Kidney (tissue), 14 donors: ENCODE measurements around the gene CASP8. TPM values are rescaled to one million over a fixed set of nuclear protein-coding genes. Genes with fewer than 3 reads are reported as not detected.

Experiments used
- DNase-seq, 5 donors: peaks; one replicate each; pipeline ENCODE4 v3.0.0-alpha.2; 2013 to 2020
- FAIRE-seq: peaks from 2 replicates; lab custom pipeline; 2012; peaks lifted over from hg19 to GRCh38; lab: Jason Lieb, UNC
- H3K27ac ChIP-seq, 2 donors: one replicate each; pipeline ENCODE4 v1.7.0; 2013; ENCODE audit warnings: low read depth in 2 of 2, low read length in 2 of 2, inconsistent platforms in 1 of 2
- H3K27me3 ChIP-seq: one replicate; pipeline ENCODE4 v1.7.1; 2013; ENCODE audit warnings: low read length, inconsistent platforms; ENCODE audit not compliant: control insufficient read depth, insufficient read depth
- H3K36me3 ChIP-seq, 3 donors: one replicate each; pipeline versions ENCODE4 v1.7.0 to v1.7.1; 2013; ENCODE audit warnings: low read length in 3 of 3, control low read depth in 1 of 3, inconsistent platforms in 1 of 3; ENCODE audit not compliant: insufficient read depth in 3 of 3, control insufficient read depth in 2 of 3
- H3K4me1 ChIP-seq, 3 donors: one replicate each; pipeline versions ENCODE4 v1.7.0 to v1.7.1; 2013; ENCODE audit warnings: low read length in 3 of 3, inconsistent platforms in 1 of 3, low read depth in 1 of 3; ENCODE audit not compliant: control insufficient read depth in 2 of 3, insufficient read depth in 2 of 3
- H3K4me3 ChIP-seq, 3 donors: one replicate each; pipeline versions ENCODE4 v1.7.0 to v1.8.1; 2013; ENCODE audit warnings: low read length in 3 of 3, control low read depth in 1 of 3, inconsistent platforms in 1 of 3
- H3K9ac ChIP-seq, 3 donors: one replicate each; pipeline versions ENCODE4 v1.7.0 to v1.7.1; 2013; ENCODE audit warnings: low read length in 3 of 3, control low read depth in 1 of 3, inconsistent platforms in 1 of 3
- H3K9me3 ChIP-seq, 3 donors: one replicate each; pipeline versions ENCODE4 v1.7.0 to v1.7.1; 2013; ENCODE audit warnings: low read length in 3 of 3, control low read depth in 1 of 3, inconsistent platforms in 1 of 3; ENCODE audit not compliant: control insufficient read depth in 2 of 3, insufficient read depth in 1 of 3
- CTCF ChIP-seq: IDR thresholded peaks from 3 replicates; pipeline ENCODE4 v1.5.1; 2012; ENCODE audit warnings: mild to moderate bottlenecking, moderate library complexity, borderline replicate concordance; ENCODE audit not compliant: insufficient read depth; ENCODE audit errors: extremely low read depth
- intact Hi-C: fragments of 100-400 bp; cut with DNase I; formaldehyde crosslinking; loops from one replicate; pipeline ENCODE4 v1.11.1; 2022
- polyA plus RNA-seq: library from polyadenylated mRNA; stranded (reverse); fragments of 350-450 nt; fragmentation: Illumina TruSeq; extraction: RNeasy Lipid Tissue Mini Kit (QIAGEN cat#74804); gene quantifications from one replicate; pipeline ENCODE4 v1.2.3, GENCODE V29; 2014; ENCODE audit warnings: low read depth, low replicate concordance; ENCODE audit not compliant: insufficient read depth
- total RNA-seq: library from RNA; stranded (reverse); fragmentation: NEBNext Ultra II Directional; extraction: Animal tissue kit (Norgen Biotek cat#: 25700); gene quantifications from one replicate; pipeline ENCODE4 v1.2.1, GENCODE V29; 2021
- donor health status: control.
- donor health status: control.
- donor health status: control.
- donor health status: control.
- donor health status: control.
- donor health status: DM: yes; HTN: yes; CAD: no.
- donor health status: Normal renal cell carcinoma (clear cell type).

CASP8 gene
- total and polyA plus RNA-seq, 2 donors from 2014 or later, result 8.0 to 35.3 TPM

- FAIRE-seq, result no peak
- no peak for TF ChIP-seq CTCF
- H3K9me3 ChIP-seq, result no peaks in the 10 kb centered on the region
- H3K27me3 ChIP-seq, result no peaks in the 10 kb centered on the region
- DNase-seq, result no peak
- H3K36me3 ChIP-seq, result no peaks in the 10 kb centered on the region
- intact Hi-C loops, result no loop called here
- no peaks in the 10 kb centered on the region for H3K4me1 ChIP-seq
- H3K9ac ChIP-seq, result no peak overlapping the region
- no peak overlapping the region for H3K27ac ChIP-seq
- no peak overlapping the region for H3K4me3 ChIP-seq
Observed at GRCh38 chr2:201313362-201313761, 53.0 kb downstream of the CASP8 start.

- FAIRE-seq, result no peak
- intact Hi-C loops, result no loop called here
- Histone ChIP-seq H3K27me3 (no peaks in the 10 kb centered on the region), H3K36me3 (peaks cover 0 to 5% (median 0%) of the 10 kb centered on the region in 3 donors), H3K9ac (no peak overlapping the region), H3K4me1 (no peaks in the 10 kb centered on the region), H3K27ac (no peak overlapping the region), H3K9me3 (peaks cover 0 to 20% (median 0%) of the 10 kb centered on the region in 3 donors), H3K4me3 (no peak overlapping the region)
- DNase-seq, result no peak
- no peak for TF ChIP-seq CTCF
Observed at GRCh38 chr2:201319511-201319910, 59.2 kb downstream of the CASP8 start.

GRCh38 chr2:201320257-201320656 is 59.9 kb downstream of the CASP8 start:
- intact Hi-C loops, result no loop called here
- no peak overlapping the region for H3K4me3 ChIP-seq
- H3K36me3 ChIP-seq, result peaks cover 0 to 5% (median 0%) of the 10 kb centered on the region in 3 donors
- H3K9ac ChIP-seq, result no peak overlapping the region
- no peak overlapping the region for H3K27ac ChIP-seq
- no peaks in the 10 kb centered on the region for H3K27me3 ChIP-seq
- DNase-seq, result no peak
- FAIRE-seq, result no peak
- no peaks in the 10 kb centered on the region for H3K4me1 ChIP-seq
- H3K9me3 ChIP-seq, result peaks cover 0 to 20% (median 0%) of the 10 kb centered on the region in 3 donors
- TF ChIP-seq CTCF, result no peak

GRCh38 chr2:201320701-201321100 is 60.4 kb downstream of the CASP8 start:
- Histone ChIP-seq H3K27ac (no peak overlapping the region), H3K4me3 (no peak overlapping the region), H3K9me3 (peaks cover 0 to 21% (median 0%) of the 10 kb centered on the region in 3 donors), H3K36me3 (peaks cover 0 to 5% (median 0%) of the 10 kb centered on the region in 3 donors), H3K9ac (no peak overlapping the region), H3K4me1 (no peaks in the 10 kb centered on the region), H3K27me3 (no peaks in the 10 kb centered on the region)
- TF ChIP-seq CTCF, result no peak
- FAIRE-seq (no peak), DNase-seq (no peak)
- intact Hi-C loops, result no loop called here
